HepG2 (cell line): ENCODE data around the gene PIK3R5. TPM values are rescaled to one million over a fixed set of nuclear protein-coding genes. Genes with fewer than 3 reads are reported as not detected.

Experiments
- ATAC-seq: fragments of 200-7000 bp; cut with Tn5 transposase; 3 replicates; pipeline ENCODE4 v1.9.1; 2020; ENCODE audit warnings: mild to moderate bottlenecking, moderate library complexity
- BruUV-seq: library from RNA; stranded (reverse); fragments of 400-500 nt; replicated peaks from 2 replicates; lab custom pipeline; 2021; lab: Mats Ljungman, UMichigan
- CTCF ChIA-PET: fragments of 300-600 bp; formaldehyde crosslinking; extraction: SDS; loops from one replicate; lab custom pipeline; 2021; ENCODE audit warnings: low total read pairs, inconsistent platforms, low intra/inter-chr PET ratio; lab: Yijun Ruan, JAX
- POLR2A ChIA-PET: fragments of 350-600 bp; sonication (Branson Sonifier 250); formaldehyde crosslinking; loops from one replicate; lab custom pipeline; 2020; ENCODE audit warnings: antibody characterized with exemption, inconsistent platforms; lab: Yijun Ruan, JAX
- DNase-seq: peaks from one replicate; pipeline ENCODE4 v3.0.0-alpha.2; 2015; ENCODE audit warnings: low spot score
- FAIRE-seq: peaks from 3 replicates; lab custom pipeline; 2011; peaks lifted over from hg19 to GRCh38; lab: Jason Lieb, UNC
- H2AFZ ChIP-seq: one replicate; pipeline ENCODE4 v1.6.1; 2011; ENCODE audit warnings: low read length, inconsistent platforms
- H3K27ac ChIP-seq: fragments of 300-600 bp; 3 replicates; pipeline ENCODE4 v1.8.0; 2011; ENCODE audit warnings: mixed run types, mild to moderate bottlenecking, mixed read lengths, low read length, inconsistent platforms; ENCODE audit not compliant: insufficient read depth; ENCODE audit errors: extremely low read length
- H3K27me3 ChIP-seq, 2 experiments: fragments of 200-600 bp in 1 of 2; 2 replicates in 1 of 2; 3 replicates in 1 of 2; pipeline versions ENCODE4 v1.6.0 to v1.8.0; 2011; ENCODE audit warnings: low read length in 2 of 2, mild to moderate bottlenecking in 2 of 2, moderate library complexity in 2 of 2, inconsistent platforms in 1 of 2; ENCODE audit not compliant: insufficient read depth in 2 of 2, control insufficient read depth in 1 of 2
- H3K36me3 ChIP-seq, 2 experiments: fragments of 200-600 bp in 1 of 2; replicated peaks in 1 of 2; 2 replicates in 1 of 2; 3 replicates in 1 of 2; pipeline versions ENCODE4 v1.5.1 to v1.8.0; 2011; ENCODE audit warnings: low read length in 2 of 2, inconsistent platforms in 1 of 2; ENCODE audit not compliant: insufficient read depth in 2 of 2, control insufficient read depth in 1 of 2
- H3K4me1 ChIP-seq: 2 replicates; pipeline ENCODE4 v1.5.1; 2012; ENCODE audit warnings: low read length, inconsistent platforms; ENCODE audit not compliant: insufficient read depth
- H3K4me2 ChIP-seq: 2 replicates; pipeline ENCODE4 v1.6.0; 2011; ENCODE audit warnings: low read depth, low read length, inconsistent platforms
- H3K4me3 ChIP-seq, 3 experiments: fragments of 200-600 bp in 1 of 3; sonication (generic), shearing (Covaris generic) in 1 of 3; replicated peaks in 1 of 3; 2 replicates each; pipeline ENCODE4 v1.5.1; 2011 to 2016; ENCODE audit warnings: low read length in 3 of 3, inconsistent platforms in 2 of 3, low read depth in 2 of 3, mild to moderate bottlenecking in 2 of 3, control low read depth in 1 of 3, mixed read lengths in 1 of 3; ENCODE audit not compliant: insufficient read depth in 1 of 3
- H3K79me2 ChIP-seq: one replicate; pipeline ENCODE4 v1.6.1; 2011; ENCODE audit warnings: low read length, inconsistent platforms; ENCODE audit not compliant: insufficient read depth
- H3K9ac ChIP-seq: 2 replicates; pipeline ENCODE4 v1.6.0; 2011; ENCODE audit warnings: mild to moderate bottlenecking, low read depth, low read length, inconsistent platforms; ENCODE audit not compliant: insufficient read depth
- H3K9me3 ChIP-seq: 2 replicates; pipeline ENCODE4 v1.5.1; 2012; ENCODE audit warnings: mild to moderate bottlenecking, low read length
- H4K20me1 ChIP-seq: 2 replicates; pipeline ENCODE4 v1.6.0; 2011; ENCODE audit warnings: inconsistent platforms, mild to moderate bottlenecking, low read length, moderate library complexity; ENCODE audit not compliant: insufficient read depth
- IRF2 ChIP-seq: IDR thresholded peaks from 2 replicates; pipeline ENCODE4 v1.6.1; 2018; ENCODE audit warnings: missing genetic modification reagents, missing compliant biosample characterization
- MED1 ChIP-seq: sonication (generic); formaldehyde crosslinking; IDR thresholded peaks from 2 replicates; pipeline ENCODE4 v1.4.0; 2020; ENCODE audit warnings: missing genetic modification reagents
- MEIS1 ChIP-seq: sonication (generic); formaldehyde crosslinking; IDR thresholded peaks from 2 replicates; pipeline ENCODE4 v1.9.0; 2021; ENCODE audit warnings: mild to moderate bottlenecking, missing genetic modification reagents, moderate library complexity, borderline replicate concordance
- SRSF1 ChIP-seq: fragments of 200-400 bp; formaldehyde crosslinking; optimal IDR thresholded peaks from 2 replicates; pipeline ENCODE3; 2017; ENCODE audit warnings: mild to moderate bottlenecking, low read depth, low read length, moderate library complexity
- ZFP62 ChIP-seq: sonication (generic); formaldehyde crosslinking; IDR thresholded peaks from 2 replicates; pipeline ENCODE4 v1.4.0; 2020; ENCODE audit warnings: missing genetic modification reagents
- ZNF101 ChIP-seq: sonication (generic); formaldehyde crosslinking; IDR thresholded peaks from 2 replicates; pipeline ENCODE4 v1.4.0; 2020; ENCODE audit warnings: mild to moderate bottlenecking, low read depth, missing genetic modification reagents, borderline replicate concordance
- ZNF318 ChIP-seq: sonication (generic); formaldehyde crosslinking; IDR thresholded peaks from 2 replicates; pipeline ENCODE4 v1.4.0; 2020; ENCODE audit warnings: mild to moderate bottlenecking, missing genetic modification reagents
- ZNF382 ChIP-seq: sonication (generic); formaldehyde crosslinking; IDR thresholded peaks from 2 replicates; pipeline ENCODE4 v1.5.0; 2020; ENCODE audit warnings: missing genetic modification reagents, mild to moderate bottlenecking, borderline replicate concordance
- ZNF780A ChIP-seq: sonication (generic); formaldehyde crosslinking; IDR thresholded peaks from 2 replicates; pipeline ENCODE4 v1.8.0; 2022; ENCODE audit warnings: mild to moderate bottlenecking, missing genetic modification reagents, moderate library complexity
- WGBS: methylation state at CpG from one replicate; pipeline ENCODE4 v1.1.6; 2017; ENCODE audit warnings: low lambda C conversion rate; 5-methylcytosine and 5-hydroxymethylcytosine counted together
- in situ Hi-C: cut with HindIII; loops from 2 replicates; pipeline ENCODE4 v1.10.0; 2017; ENCODE audit warnings: low pct_unique_long_range_greater_than_20kb; ENCODE audit not compliant: extremely low pct_ligation_motif_present
- intact Hi-C: fragments of 100-400 bp; cut with micrococcal nuclease; formaldehyde crosslinking; loops from one replicate; pipeline ENCODE4 v1.10.0; 2022; ENCODE audit not compliant: unreplicated experiment
- polyA plus RNA-seq, 8 experiments: library from polyadenylated mRNA; depleted of rRNA in 3 of 8; stranded (reverse) in 7 of 8; unstranded in 1 of 8; fragments of >200 nt; fragmentation: Illumina TruSeq in 4 of 8; extraction: Trizol in 4 of 8; gene quantifications; 2 replicates each; pipeline versions ENCODE4 v1.2.1 to v1.2.3, GENCODE V29; 2011 to 2016; ENCODE audit warnings: low read depth in 4 of 8, missing spikeins in 1 of 8, mixed read lengths in 1 of 8; ENCODE audit not compliant: insufficient read depth in 1 of 8
- total RNA-seq, 5 experiments: library from RNA; depleted of rRNA; stranded (reverse); fragments of >200 nt; fragmentation: Illumina TruSeq; extraction: Trizol; gene quantifications; 2 replicates each; pipeline ENCODE4 v1.2.3, GENCODE V29; 2016; ENCODE audit warnings: low read depth in 1 of 5

The PIK3R5 gene
- total and polyA plus RNA-seq, 2 of the 13 experiments (the other 11 are each of a cell fraction or from before 2014, with no cell fraction given): not detected

GRCh38 chr17:9001559-9001958, 36.1 kb upstream of the PIK3R5 start:
- Histone ChIP-seq H3K36me3 (no peaks in the 10 kb centered on the region), H3K4me3 (no peak overlapping the region), H4K20me1 (no peaks in the 10 kb centered on the region), H2AFZ (no peak overlapping the region), H3K79me2 (no peaks in the 10 kb centered on the region), H3K4me1 (no peaks in the 10 kb centered on the region), H3K4me2 (no peak overlapping the region), H3K27ac (no peak overlapping the region), H3K27me3 (peaks cover 11 to 39% of the 10 kb centered on the region in 2 experiments; a peak in 4 of 5 replicates), H3K9me3 (no peaks in the 10 kb centered on the region), H3K9ac (no peak overlapping the region)
- WGBS: 69% methylated on average over 3 of the region's 3 CpGs
- no peak for TF ChIP-seq SRSF1
- no peak for TF ChIP-seq ZNF780A (CRISPR knock-in tag)
- TF ChIP-seq ZFP62 (CRISPR knock-in tag): no peak
- TF ChIP-seq IRF2 (CRISPR knock-in tag): no peak
- no peak for TF ChIP-seq ZNF318 (CRISPR knock-in tag)
- TF ChIP-seq ZNF382 (CRISPR knock-in tag): no peak
- TF ChIP-seq MEIS1: no peak
- no peak for TF ChIP-seq MED1 (CRISPR knock-in tag)
- TF ChIP-seq ZNF101 (CRISPR knock-in tag): no peak
- POLR2A ChIA-PET: no interaction called here
- BruUV-seq: no TSS peak
- intact Hi-C loops (no loop called here), in situ Hi-C loops (no loop called here)
- DNase-seq (no peak), FAIRE-seq (no peak), ATAC-seq (no peak)
- CTCF ChIA-PET: no interaction called here
